Forelimb muscle (tissue), 1 donor: Measurements from ENCODE around the gene CTSL. TPM values are rescaled to one million over a fixed set of nuclear protein-coding genes. Genes with fewer than 3 reads are reported as not detected.

Experiments used
- DNase-seq: peaks from one replicate; pipeline ENCODE4 v3.0.0-alpha.2; 2013; ENCODE audit warnings: low read depth
- polyA plus RNA-seq: library from polyadenylated mRNA; unstranded; fragments of 120-200 nt; gene quantifications from one replicate; pipeline ENCODE4 v1.2.1, GENCODE V29; 2013; ENCODE audit not compliant: insufficient read length

Gene CTSL
- 37.8 TPM for polyA plus RNA-seq

DNA sequence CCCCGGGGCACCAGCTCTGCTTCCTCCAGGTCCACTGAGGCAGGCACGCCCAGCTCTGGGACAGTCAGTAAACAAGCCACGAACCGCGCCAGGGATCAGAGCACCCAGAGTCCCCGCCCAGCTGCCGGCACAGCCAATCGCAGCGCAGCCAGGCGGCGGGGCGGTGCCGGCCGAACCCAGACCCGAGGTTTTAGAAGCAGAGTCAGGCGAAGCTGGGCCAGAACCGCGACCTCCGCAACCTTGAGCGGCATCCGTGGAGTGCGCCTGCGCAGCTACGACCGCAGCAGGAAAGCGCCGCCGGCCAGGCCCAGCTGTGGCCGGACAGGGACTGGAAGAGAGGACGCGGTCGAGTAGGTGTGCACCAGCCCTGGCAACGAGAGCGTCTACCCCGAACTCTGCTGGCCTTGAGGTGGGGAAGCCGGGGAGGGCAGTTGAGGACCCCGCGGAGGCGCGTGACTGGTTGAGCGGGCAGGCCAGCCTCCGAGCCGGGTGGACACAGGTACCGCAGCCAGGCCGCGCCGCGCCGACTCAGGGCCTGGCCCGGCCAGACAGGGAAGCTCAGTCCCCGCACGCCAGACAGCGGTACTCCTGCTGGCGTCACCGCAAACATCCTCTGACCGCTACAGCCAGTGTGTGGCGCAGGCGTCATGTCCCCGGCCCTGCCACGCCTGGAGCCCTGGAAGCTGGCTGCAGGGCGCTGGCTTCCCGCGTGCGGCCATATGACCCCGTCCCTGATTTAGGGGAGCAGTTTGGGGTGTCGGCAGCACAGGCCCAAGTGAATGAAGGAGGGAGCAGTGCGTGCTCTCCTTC, at the start of gene CTSL:
CTSL (plus strand) TSS at position 220 of the 810 bp plus-strand sequence. CDS start 1,485 bp downstream, outside the sequence.
- DNase-seq: no peak

DNA sequence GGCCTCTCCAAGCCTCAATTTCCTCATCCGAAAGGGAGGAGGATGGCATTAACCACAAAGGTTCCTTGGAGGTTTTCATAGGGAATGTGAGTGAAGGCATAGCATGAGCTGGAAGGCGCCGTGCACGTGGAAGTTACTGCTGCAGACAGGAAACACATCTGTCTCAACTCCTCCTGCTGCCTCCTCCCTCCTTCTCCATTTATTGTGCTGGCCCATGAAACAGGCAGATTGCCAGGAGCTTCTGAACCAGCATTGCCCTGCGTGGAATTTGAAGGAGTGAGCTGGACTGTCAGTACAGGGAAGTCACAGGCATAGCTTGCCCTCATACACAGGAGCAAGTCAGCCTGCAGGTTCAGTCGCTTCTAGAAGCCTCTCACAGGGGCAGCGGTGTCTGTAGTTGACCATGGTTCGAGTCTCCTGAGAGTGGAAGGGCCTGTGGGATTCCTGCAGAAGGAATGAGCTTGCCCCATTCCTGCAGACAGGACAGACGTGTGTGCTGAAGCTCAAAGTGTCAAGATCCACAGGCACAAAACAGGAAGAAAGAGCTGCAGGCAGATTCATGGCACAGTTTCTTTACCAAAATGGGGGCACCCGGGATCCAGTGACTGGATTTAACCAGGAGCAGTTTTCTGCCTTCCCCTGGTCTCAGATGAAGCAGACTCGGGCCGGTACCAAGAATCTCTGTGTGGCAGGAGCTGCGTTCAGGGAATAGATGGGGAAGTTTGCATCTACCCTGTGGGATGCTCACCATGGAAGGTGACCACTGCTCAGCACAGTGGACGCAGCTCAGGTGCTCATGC, 48.7 kb upstream of the CTSL start:
- DNase-seq: no peak

DNA sequence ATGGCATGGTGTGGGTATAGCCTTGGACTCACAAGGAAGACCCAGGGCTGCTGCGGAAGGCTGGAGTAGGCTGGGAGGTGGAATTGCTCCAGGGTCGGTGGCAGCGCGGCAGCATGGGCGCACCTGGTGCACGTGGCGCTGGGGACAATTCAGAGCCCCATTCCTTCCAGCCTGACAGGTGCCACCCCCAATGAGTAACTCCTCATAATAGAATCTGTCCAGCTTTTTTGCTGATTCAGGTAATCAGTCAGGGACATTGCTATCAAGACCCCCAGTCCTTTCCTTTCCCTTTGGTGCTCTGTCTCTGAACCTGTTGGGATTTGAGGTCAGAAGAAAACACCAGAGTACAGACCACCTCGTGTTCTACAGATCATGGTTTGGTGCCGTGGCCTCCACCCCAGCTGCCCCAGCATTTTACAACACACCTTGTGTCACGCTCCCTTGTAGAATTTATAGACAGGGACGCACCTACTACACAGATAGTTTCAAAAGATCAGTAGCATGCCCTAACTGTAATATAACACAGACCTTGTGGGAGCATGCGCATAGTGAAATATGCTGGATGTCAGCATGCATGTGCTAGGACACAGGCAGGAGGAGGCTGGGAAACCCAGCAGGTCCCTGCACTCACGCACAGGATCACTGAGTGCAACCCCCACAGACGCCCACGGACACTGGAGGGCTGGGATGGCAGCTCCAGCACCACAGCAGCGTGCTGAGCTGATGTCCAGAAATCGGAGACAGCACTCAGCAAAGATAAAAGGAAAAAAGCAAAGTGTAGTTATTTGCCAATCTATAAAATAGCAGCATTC, 47.9 kb upstream of the CTSL start:
- DNase-seq: no peak

DNA sequence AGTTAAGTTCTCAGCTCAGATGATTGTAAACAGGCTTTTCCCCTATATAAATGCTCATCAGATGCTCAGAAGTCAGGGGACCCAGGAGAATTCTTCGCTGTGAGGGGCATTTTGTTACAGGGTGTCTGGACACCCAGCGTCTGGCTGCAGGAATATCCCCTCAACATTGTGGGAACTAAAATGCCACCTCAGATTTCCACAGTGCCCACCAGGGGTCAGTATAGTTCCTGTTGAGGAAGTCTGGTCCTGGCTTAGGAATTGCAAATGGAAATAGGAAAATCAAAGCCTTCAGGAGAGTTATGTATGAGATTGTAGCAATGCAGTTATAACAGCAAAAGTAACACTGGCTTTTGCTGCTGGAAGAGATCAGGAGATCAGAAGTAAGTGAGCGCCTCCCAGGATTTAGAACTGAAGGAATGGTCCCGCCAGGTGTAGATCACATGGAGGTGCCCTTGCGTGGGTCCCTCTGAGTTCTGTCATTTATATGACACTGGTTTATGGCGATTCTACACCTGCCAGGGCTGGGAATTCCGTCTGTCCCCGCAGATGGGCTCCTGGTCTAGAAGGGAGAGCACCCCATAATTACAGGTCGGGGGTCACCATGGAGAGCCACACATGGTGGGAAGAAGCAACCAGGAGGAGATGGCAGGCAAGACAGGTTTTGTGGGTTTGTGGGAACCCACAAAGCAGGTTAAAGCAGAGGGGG, 47.1 kb upstream of the CTSL start:
- DNase-seq: peak; percentile 59

DNA sequence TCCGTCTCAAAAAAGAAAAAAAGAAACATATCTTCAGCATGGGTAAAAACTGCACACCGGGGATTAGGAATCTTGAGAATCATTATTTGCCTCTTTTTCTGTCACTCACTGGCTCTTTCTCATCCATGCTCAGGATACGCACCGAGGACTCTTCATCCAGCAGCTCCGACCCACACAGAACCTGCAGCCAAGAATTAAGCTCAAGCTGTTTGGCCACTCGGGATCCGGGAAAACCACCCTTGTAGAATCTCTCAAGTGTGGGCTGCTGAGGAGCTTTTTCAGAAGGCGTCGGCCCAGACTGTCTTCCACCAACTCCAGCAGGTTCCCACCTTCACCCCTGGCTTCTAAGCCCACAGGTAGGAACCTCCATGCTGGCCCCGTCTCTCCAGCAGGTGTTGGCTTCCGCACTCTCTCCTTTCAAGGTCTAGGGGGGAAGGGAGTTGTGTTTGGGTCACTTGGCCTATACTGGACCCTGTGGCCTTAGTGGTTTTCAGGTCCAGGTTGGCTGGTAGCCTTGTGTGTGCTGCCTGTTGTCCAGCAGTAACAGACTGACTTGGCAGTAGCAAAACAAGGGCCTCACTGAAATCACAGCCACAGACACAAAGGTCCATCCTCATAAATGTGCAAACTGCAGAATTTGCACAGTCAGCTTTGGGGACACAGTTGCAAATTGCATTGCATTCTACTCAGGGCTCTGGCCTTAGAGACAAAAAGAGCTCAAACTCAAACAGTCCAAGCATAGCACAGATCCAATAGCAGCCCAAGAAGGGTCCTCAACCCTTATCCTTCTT, 44.5 kb upstream of the CTSL start:
- DNase-seq: no peak

DNA sequence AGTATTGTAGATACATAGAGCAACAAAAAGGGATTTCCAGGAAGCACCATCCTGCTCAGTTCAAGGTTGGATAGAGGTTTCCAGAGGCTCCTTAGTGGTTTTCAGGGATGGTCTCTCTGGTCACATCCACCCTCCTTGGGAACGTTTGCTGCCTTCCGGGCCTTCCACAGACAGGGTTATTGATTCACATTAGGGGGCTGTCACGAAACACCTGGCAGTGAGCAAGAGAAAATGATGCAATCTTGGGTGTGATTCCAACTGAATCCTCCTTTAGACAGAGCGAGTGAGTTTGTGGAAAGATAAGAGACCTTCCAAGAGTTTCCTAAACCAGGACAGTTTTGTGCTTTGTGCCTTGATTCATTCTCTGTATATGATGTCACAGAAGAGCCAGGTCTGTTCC, 43.8 kb upstream of the CTSL start:
- DNase-seq: no peak

DNA sequence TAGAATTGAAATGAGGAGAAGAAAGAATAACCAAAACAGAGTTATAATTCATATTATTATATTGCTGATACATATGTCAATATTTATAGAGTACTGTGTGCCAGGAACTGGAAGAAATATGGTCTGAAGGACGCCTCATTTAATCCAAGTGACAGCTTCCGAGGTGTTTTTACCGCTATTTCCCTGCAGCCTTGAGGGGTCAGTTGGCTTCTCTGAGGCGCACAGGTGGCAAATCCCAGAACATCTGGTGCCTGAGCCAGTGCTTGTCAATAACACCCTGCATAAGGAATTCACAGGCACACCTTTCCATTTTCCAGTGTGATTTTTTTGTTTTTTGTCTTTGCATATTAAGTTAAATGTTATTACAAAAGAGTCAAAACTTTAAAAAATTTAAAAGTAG, 43.3 kb upstream of the CTSL start:
- no peak for DNase-seq

DNA sequence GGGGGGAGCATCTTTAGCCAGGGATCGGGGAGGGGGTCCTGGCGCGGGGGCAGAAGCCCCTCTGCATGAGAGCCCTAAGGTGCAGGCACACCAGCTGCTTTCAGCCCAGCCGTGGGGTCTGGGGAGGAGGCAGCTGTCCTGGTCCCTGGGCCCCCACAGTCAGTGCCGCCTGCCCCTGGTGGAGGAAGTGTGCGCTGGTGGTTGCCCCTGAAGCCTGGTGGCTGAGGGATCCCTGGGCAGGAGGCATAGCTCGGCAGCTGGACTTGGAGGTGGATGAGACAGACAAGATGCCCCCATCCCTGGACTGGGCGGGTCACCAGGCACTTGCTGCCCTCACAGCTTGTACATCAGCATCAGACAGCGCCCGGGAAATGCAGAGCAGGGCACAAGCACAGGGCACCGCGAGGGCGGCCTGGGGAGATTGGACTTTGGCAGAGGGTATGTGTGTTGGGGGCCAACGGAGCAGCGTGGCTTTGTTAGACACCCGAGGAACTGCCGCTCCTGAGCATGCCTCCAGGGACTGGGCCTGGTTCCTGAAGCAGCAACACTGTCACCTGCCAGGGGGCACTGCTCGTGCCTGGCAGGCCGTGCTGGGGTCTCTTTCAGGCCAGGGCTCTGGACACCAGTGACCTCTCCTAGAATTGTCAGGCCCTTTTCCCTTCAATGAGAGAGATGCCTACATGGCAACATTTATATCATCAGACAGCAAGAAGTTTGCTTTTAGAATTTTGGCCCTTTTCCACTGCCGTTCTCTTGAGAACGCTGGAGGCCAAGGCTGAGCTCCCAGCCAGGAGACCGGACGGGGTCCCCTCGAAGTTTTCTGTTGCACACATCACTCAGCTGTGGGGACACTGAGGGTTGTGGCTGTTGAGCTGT, 41.9 kb upstream of the CTSL start:
- DNase-seq: no peak

DNA sequence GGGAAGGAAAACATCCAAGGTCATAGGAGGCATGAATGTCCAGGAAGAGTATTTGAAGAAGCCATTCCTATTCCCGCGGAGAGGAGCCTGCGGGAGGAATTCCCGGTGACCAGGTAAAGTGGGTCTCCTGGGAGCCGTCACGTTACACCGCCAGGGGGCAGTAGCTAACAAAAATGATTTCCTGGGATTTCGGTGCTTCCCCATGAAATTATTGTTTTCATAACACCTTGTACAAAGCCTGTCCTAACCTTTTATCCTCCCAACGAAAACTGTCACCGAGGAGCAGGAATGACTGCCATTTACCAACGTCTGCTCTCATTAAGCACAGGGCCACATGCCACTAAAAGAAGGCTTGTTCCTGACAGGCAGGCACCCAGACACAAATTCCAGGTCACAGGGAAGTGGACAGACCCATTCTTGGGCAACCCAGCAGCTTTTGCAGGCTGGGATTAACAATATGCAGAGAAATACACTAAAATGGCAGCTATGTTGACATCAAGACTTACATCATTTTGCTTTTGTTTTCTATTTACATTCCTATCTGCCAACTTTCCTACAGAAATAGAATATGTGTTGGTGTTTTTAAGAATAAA, 41.2 kb upstream of the CTSL start:
- DNase-seq: no peak

DNA sequence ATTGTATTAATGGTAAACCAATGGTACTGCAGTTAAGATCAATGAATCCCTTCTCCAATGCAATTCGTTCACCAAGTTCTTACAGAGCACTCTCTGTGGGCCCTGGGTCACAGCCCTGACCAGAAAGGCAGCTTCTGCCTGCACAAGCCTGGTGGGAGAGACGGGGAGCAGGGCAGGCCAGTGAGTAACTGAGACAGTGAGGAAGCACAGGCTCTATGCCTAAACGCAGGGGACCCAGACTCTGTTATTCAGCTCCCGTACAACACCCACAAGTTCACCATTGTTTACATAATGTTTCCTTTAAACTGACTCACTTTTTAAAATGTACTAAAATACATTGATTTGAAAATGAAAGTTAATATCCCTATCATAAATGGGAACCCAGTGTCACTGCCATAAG, 40.5 kb upstream of the CTSL start:
- DNase-seq: no peak

DNA sequence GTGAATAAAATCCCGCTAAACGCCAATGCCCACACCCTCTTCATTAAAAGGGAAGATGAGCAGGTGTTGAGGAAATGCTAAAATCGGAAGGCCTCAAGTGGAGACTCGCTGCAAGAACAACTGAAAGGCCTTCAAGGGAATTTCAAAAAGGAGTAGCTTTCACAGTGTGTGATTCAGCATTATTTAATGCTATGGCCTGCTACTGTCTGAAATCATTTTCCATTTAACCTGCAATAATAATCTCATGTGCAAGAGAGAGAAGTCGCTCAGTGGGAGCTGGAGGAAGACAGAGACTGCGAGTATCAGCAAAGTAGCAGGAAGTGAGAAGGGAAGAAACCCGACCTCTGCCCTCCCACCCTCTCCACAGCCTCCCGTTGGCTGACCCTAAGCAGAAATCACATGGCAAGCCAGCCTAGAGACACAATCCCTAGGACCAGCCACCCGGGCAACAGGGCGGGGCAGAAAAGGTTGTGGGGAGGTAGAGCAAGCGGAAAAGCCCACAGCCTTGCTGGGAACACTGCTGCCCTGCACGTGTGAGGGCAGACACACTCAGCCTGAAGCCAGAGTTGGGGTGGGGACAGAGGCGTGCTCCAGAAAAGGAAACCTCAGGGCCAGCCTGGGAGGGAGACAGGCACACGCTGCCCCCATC, 39.9 kb upstream of the CTSL start:
- no peak for DNase-seq

DNA sequence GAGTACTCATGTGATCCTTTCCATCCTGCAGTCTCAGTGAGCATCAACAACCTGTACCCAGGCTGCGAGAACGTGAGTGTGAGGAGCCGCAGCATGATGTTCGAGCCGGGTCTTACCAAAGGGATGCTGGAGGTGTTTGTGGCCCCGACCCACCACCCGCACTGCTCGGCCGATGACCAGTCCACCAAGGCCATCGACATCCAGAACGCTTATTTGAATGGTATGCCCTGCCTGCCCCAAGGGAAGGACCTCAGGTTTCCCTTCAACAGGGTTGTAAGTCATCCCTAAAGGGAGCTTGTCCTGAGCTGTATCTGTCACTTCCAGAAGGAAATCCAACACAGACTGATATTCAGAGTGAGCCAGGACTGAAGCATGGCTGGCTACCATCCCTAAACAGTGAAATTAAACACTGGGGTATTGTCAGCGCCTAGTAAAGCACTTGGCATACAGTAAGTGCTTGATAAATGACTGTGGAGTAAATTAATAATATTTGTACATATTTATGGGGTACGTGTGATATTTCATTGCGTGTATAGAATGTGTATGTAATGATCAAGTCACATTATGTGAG, 39.3 kb upstream of the CTSL start:
- DNase-seq: no peak

DNA sequence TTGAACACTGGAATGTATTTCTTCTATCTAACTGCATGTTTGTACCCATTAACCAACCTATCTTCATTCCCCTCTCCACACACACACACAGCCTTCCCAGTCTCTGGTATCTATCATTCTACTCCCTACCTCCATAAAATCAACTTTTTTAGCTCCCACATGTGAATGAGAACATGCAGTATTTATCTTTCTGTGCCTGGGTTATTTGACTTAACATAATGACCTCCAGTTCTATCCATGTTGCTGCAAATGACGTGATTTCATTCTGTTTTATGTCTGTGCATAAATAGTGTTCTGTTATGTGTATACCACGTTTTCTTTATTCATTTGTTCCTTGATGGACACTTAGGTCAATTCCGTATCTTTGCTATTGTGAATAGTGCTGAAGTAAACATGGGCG, 38.7 kb upstream of the CTSL start:
- DNase-seq: no peak

DNA sequence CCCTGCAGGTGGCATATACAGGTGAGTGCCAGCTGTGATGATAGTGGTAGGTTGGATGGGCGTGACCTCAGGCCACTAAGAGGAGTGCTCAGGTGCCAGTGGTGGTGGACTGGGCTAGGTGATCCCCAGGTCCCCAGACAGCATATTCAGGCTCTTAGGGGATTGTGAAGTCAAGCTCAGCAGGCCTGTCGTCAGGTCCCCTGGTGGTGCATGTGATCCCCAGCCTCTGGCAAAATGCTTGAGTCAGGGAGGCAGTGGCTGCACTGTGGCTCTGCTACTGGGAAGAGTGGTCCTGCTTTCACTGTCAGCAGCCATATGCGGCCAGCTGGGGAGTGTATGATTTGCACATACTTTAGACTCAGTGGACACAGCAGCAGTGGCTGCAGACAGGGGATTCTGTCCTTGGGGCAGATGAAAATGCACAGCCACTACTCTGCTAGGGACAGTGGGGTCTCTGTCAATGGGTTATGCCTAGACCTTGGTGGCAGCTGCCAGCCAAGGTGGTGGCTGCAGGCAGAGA, 31.6 kb upstream of the CTSL start:
- no peak for DNase-seq

DNA sequence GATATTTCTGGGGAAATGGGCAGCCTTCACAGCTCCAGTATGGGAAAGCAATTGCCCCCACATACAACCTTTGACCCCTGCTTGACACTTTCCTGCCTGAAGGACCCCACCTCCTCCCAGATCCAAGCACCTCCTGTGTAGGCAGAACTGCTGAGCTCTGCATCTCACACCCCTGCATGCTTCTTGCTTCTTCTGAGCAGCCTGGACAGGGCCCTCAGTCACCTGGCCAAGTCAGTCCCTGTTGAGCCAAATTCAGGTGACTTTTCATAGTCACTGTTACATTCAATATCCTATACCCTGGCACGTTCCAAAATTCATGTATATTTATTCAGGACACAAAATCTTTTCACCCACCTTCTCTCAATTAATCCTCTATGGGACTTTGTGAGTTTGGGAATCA, 30.4 kb upstream of the CTSL start:
- no peak for DNase-seq

DNA sequence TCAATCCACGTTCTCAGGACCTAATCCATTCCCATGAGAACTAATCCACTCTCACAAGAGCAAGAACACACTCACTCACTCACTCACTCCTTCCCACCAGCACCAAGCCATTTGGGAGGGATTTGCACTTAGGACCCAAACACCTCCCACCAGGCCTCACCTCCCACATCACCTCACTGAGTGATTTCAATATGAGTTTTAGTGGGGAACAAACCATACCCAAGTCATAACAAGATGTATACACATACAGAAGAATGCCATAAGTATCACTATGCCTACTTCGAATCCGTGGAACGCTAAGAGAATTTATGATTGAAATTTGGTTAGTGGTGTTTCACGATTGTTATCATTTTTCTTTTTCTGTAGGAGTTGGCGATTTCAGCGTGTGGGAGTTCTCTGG, 29.3 kb upstream of the CTSL start:
- DNase-seq: no peak

DNA sequence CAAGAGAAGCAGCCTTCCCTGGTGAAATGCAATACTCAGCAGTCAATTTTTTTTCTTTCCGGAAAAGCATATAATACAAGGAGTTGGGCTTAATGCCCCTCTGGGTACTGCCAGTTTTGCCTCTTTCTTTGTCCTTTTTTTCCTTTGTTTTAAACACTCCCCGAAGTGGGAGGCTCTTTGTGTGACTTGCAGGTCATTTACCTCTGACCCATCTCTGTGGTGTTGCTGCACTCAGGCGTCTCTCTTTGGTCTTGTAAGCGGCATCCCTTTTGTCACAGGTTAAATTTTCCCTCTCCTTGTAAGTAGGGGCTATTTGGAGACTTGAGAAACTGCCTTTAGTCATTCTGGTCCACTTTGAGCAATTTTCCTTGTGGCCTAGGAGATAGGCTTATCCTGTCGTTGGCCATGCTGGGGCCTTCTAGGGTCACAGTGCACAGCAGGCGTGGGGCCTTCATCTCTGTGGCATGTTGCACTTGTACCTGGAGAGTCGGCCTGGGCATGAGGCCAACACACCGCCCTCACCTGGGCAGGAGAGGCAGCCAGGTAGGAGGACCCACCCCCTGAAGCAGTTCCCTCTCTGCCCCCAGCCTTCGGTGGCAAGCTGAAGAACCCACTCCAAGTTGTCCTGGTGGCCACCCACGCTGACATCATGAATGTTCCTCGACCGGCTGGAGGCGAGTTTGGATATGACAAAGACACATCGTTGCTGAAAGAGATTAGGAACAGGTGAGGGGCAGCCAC, 27.7 kb upstream of the CTSL start:
- no peak for DNase-seq

DNA sequence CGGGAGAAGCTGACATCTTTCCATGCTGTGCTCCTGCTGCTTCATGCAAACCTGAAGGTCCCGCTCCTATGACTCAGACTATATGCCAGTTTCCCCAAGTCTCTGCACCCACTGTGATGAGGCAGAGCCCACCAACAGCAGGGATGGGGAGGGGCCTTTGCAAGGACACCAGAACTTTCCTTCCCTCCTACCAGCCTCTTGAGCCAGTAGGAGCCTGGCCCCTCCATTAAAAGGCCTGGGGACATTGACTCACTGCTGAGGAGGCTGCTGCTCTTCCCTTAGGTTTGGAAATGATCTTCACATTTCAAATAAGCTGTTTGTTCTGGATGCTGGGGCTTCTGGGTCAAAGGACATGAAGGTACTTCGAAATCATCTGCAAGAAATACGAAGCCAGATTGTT, 26.1 kb upstream of the CTSL start:
- no peak for DNase-seq
